GM19438 (cell line): ENCODE results near the gene STK10.
"Not testable (repeated sequence)": the region's sequence is repeated elsewhere in the genome, so short reads cannot be mapped to it uniquely, and the experiment has no call there.

Experiments
- ATAC-seq: cut with Tn5 transposase; IDR thresholded peaks from one replicate; pipeline ENCODE4 v1.9.1; 2021; ENCODE audit warnings: low read depth; ENCODE audit not compliant: unreplicated experiment

The STK10 gene

DNA sequence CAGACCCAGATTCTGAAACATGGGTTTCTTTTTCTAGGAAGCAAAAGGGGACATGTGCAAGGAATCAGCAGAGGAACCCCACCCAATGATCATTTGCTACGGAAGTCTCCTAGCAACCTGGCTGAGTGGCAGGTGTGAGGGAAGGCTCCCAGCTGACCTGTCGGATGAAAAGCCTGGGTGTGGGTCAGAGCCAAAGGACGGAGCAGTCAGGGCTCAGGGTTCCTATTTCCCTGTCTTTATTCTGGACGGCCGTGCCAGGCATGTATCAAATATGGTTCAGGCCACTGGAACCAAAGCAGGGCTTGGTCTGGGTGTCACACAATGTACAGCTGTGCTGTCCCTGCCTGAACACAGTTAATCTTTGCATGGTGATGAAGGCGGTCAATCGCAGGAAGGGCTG is 20.1 kb downstream of the STK10 start:
- ATAC-seq = no peak

DNA sequence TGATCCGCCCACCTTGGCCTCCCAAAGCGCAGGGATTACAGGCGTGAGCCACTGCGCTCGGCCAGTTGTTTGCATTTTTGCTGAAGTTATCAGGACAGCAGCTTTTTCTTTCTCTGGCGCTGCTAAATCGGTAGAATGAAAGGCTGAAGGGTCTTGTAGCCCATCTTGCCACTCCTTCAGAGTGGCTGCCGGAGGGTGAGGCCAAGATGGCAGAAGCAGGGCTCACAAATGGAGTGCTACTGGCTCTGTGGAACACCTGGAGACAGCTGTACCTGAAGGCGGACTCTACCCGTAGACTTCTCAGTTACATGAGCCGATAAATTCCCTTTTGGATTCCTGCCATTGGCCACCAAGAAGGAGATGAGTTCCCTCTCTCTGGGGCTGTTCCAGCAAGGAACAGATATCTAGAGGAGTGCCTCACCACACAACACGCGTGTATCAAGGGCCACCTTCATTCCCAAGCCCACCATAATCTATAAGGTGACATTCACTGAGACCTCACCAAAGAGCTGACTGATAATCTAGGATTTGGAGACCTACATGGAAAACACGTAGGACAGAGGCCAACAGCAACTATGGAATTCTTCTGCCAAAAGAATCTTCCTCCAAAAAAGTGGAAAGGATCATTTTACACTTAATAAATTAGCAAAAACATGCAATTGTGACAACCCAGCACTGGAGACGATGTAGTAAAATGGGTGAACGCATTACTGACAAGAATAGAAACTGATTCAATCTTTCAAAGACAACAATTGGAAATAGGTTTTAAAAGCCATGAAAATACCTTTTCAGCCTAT is 21.8 kb downstream of the STK10 start:
- no peak for ATAC-seq

DNA sequence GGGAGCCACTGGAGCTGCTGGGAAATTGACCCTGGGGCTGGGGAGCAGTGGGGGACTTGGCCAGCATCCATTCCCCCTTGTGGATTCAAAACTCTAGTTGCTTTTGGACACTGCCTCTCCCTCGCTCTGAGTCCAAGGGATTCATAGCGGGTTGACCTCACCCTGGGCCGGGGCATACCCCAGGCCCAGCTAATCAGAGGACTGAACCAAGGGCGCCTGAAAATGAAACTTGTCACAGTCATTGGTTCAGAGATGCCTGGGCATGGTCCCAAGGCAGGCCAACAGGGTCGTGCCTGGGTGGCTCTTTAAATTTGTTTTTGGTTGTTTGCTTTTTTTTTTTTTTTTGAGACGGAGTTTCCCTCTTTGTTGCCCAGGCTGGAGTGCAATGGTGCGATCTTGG is 22.6 kb downstream of the STK10 start:
- no peak for ATAC-seq

DNA sequence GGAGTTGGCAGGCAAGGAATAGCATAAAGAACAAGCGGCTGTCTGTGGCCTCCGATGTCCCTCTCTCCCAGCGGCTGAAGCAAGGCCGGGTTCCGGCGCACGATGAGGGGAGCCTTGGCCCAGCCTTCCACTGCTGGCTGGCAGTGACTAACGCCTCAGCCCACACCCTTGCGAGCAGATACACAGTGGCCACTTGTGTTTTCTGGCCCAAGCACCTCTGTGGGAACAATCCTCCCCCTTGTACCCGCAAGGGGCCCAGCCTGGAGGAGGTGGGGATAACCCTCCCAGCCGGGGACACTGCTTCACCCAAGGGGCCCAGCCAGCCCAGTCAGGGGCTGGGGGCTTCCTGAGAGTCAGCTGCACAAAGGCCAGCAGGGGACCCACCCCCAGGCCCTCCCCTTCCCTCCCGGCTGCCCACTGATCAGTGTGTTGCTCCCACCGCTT is 23.2 kb downstream of the STK10 start:
- ATAC-seq = no peak

DNA sequence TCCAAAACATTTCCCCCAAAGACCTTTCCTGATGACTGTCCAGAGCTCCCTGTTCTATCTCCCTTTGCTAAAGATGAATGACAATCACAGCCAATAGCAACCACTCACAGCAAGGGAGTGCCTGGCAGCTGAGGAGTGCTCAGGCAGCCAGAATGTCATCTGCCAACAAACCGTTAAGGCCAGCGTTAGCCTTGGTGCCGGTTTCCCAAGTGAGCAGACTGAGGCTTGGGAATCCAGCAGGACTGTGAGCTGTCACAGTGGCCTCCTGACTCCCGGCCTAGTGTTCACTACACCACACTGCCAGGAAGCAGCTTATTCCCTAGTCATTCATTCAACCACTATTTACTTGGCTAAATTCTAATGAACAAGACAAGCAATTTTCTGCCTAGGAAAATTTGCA is 24.7 kb downstream of the STK10 start:
- ATAC-seq = no peak

DNA sequence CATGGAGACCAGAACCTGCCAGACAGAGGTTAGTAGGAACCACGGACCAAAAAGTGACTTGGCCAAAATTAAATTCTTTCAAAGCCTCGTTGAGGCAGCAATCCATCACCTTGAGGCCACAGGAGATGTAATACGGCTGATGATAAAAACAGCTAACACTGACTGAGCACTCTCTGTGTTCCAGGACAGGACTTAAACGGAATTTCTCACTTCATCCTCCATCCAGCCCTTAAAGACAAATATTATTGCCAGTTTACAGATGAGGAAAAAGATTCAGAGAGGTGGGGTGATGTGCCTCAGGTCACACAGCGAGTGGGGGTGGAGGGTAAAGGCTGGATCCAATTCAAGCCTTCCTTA is 25.1 kb downstream of the STK10 start:
- ATAC-seq = no peak

DNA sequence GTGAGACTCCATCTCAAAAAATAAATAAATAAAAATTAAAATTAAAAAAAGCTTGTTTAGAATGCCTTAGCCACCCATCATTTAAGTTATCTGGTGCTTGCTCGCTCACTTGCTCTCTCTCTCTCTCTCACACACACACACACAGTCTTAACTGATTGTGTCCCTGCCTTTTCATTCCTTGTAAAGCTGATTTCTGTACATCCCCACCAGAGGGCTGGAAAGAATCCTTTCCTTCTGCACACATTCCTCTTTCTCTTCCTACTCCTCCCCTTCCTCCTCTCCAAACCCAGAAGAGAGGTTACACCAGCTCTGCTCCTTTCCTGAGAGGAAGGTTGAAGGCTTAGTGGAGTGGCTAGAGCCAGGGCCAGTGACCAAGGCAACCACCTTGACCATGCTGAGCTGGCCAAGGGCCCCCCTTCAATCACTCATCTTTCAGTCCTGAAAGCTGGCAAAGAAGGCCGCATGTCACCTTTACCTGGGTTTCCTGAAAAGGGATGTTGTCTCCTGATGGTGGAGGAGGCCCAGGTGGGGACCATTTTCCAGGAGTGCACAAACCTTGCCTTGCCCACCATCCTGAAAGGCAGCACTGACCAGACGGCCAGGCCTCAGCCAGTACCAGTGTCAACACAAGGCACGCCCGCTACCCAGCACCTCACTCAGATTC is 25.6 kb downstream of the STK10 start:
- ATAC-seq = no peak

DNA sequence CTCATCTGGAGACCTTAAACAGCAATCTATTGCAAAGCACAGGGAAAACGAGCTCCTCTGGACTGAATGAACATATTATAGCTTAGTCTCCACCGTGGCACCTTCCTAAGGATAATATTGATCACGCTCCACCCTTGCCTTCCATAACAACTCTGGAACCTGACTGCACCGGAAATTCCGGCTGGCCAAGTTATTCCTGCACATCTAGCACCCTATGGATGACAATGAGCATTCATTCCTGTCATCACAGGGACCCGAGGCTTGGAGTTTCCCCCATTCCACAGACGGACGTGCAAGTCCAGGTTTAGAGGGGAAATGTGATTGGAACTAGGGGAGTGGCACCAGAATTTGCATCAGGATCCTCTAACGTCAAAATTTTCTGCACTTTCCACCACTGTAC is 27.5 kb downstream of the STK10 start:
- no peak for ATAC-seq

DNA sequence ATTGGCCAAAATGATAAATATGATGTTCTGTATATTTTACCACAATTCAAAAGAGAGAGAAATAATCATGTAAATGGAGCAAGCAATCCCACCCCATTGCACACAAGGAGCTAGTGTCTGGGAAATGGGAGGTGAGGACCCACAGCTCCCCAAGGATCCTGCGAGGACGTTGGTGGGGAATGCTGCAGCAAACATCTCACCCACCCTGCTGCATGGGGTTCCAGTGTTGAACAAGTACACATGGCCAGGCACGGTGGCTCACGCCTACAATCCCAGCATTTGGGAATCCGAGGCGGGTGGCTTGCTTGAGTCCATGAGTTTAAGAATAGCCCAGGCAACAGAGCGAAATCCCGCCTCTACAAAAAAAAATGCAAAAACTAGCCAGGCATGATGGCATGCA is 29.0 kb downstream of the STK10 start:
- ATAC-seq = no peak

DNA sequence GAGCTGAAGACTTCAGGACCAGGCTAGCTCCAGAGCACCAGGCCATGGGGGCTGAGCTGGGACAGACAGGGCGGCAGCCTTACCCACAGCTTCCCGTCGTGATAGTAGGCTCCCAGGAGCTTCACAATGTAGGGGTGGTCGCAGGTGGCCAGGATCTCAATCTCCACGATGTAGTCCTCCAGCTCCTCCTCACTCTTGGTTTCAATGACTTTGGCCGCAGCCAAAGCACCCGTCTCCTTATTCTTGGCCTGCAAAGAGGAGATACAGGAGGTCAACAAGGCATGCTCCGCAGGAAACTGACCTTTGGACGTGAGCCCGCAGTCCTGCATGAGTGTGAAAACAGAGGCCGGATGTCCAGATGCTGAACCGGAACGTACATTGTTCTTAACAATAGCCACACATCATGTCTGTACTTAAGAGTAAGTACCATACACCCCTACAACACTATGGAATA is 31.5 kb downstream of the STK10 start:
- ATAC-seq = no peak

DNA sequence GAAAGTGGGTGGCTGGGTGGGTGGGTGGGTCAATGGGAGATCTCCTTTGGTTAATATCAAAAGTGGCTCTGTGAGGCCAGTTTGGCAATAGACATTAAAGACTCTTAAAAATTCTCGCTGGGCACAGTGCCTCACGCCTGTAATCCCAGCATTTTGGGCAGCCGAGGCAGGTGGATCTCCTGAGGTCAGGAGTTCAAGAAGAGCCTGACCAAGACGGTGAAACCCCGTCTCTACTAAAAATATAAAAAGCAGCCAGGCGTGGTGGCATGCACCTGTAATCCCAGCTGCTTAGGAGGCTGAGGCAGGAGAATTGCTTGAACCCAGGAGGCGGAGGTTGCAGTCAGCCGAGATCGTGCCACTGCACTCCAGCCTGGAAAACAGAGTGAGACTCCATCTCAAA is 32.9 kb downstream of the STK10 start:
- not testable (repeated sequence) for ATAC-seq

DNA sequence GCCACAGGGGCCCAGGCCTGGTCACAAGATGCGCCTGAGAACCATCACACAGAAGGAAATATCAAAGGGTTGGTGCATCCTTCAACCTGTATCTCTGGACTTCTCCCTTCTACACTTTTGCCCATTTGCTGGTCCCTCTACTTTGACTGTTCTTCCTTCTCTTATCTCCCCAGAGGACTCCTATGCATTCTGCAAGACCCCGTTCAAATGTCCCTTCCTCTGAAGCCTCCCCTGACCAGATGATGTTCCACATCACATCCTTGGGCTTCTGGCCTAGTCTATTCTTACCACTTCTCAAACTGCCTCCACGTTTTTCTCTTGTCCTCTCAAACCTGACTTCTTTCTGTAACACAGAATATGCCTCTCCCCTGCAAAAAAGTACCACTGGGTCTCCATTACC is 34.3 kb downstream of the STK10 start:
- no peak for ATAC-seq

DNA sequence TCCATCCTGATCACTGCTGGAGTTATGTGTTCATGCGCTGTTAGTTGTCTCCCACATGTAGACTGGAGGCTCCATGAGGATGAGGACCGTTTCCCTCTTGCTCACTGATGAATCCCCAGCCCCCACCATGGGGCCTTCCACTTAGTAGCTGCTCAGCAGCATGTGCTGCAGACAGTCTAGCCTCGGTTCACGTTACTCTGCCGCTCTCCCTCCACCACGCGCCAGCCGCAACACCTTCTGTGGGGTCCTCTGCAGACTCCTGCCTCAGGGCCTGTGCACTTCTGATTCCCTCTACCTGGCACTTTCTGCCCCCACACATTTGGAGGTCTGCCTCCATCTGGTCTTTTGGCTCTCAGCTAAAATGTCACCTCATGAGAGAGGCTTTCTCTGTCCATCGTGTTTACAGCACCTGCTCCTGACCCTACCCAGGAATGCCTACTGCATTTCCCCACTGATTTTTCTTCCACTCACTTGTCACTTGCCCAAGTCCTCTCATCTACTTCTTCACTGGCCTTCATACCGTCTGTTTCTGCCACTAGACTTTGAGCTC is 36.3 kb downstream of the STK10 start:
- no peak for ATAC-seq

DNA sequence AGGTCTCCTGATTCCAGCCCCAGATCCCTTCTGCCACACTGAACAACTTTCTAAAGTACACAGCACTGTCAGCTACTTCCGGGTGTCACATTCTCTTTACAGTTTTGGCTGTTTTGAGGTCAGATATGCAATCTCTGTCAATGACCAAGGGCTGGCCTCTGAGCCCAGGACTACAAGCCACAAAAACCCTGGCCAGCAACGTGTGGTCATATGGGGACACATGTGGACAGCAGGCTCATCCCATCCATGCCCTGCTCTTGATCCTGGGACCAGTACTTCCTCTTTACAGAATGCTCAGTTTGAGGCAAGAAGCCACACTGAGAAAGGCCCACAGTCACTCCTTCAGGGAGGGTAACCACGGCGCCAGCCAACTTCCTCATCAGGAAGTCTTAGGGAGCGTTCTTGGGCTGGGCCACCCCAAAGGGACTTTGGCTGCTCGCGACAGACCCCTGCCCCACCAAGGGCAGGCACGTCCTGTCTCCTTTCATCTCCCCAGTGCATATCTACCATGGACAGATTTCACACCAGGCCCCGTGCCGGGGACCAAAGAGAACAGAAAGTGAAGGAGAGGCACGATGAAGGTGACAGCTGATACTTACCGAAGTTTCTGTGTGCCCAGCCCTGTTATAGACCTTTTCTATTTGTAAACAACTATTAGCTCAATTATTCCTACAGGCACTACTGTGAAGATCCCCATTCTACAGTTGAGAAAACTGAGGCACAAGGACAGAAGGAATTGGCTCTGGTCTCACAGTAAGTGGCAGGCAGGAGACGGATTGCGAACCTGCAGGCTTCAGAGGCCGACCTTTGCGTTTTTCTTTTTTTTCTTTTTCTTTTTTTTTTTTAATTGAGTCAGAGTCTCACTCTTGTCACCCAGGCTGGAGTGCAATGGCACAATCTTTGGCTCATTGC is 37.3 kb downstream of the STK10 start:
- peak; percentile 64 for ATAC-seq

DNA sequence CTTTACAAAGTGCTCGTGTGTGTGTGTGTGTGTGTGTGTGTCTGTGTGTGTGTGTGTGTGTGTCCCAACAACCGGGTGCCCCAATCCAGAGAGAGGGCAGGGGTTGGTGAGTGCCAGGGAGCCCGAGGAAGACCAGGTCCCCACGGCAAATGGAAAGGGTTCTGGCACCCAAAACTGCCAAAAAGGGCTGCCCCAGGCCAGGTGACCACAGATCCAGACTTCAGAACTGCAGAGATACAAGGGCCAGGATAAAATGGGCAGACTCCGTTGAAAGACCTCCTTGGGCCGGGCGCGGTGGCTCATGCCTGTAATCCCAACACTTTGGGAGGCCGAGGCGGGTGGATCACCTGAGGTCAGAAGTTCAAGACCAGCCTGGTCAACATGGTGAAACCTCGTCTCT is 38.5 kb downstream of the STK10 start:
- ATAC-seq = not testable (repeated sequence)

DNA sequence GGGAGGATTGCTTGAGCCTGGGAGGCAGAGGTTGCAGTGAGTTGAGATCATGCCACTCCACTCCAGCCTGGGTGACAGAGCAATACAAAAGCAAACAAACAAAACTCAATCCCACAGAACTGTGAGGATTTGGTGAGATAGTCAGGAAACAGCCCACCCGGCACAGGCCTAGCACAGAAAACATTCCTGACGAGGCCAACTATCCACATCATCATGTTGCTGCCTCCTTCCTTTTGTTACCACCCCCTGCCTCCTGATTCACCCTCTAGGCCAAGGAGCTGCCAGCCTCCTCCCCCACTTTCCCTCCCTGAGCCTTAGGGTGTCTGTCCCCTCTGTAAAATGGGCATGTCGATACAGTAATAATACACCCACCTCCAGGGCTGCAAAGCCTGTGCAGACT is 39.0 kb downstream of the STK10 start:
- no peak for ATAC-seq

DNA sequence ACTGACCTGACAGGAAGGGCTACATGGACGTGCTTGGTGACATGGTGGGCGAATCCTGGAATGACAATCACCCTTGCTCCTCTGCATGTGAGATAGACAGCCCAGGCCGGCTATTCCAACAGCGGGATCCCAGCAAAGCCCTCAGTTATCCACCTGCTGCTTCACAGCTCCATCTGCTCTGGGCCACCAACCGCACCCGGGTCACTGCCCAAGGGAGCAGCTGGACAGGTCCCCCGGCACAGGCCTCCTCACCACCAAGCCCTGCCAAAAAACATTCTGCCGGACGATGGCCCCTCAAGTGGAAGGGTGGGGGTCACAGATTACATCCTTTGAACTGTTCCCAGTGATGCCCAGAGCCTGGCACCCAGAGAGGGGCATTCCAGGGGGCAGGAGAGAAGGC is 39.6 kb downstream of the STK10 start:
- ATAC-seq = no peak

DNA sequence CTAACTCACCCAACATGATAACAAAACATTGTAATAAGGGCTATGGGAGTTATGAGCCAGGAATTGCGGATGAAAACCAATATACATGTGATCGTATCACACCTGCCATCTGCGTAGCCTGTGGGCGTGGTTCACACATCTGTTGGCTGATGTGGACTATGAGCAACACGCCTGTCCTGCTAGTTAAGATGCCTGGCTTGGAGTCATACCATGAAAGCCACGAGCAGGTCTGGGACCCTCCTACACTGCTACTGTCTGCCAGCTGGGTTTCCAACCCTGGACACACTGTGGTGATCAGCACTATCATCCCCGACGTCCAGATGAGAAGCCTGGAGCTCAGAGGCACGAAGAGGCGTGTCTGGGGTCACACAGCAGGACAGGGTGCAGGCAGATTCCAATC is 40.2 kb downstream of the STK10 start:
- ATAC-seq = no peak

DNA sequence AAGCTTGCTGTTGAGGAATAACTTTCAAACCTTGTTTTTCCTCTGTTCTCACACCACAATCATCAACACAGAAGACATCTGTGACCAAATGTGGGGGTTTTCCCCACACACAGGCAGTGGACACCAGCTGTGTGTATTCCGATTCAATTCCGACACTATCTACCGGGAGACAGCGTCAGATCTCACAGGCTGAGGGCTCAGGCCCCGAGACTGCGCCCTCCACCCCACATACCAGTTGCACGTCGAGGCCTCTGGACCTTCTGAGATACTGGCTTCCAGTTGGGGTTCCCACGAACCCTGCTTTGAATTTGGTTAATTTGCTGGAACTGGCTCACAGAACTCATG is 41.3 kb downstream of the STK10 start:
- no peak for ATAC-seq

DNA sequence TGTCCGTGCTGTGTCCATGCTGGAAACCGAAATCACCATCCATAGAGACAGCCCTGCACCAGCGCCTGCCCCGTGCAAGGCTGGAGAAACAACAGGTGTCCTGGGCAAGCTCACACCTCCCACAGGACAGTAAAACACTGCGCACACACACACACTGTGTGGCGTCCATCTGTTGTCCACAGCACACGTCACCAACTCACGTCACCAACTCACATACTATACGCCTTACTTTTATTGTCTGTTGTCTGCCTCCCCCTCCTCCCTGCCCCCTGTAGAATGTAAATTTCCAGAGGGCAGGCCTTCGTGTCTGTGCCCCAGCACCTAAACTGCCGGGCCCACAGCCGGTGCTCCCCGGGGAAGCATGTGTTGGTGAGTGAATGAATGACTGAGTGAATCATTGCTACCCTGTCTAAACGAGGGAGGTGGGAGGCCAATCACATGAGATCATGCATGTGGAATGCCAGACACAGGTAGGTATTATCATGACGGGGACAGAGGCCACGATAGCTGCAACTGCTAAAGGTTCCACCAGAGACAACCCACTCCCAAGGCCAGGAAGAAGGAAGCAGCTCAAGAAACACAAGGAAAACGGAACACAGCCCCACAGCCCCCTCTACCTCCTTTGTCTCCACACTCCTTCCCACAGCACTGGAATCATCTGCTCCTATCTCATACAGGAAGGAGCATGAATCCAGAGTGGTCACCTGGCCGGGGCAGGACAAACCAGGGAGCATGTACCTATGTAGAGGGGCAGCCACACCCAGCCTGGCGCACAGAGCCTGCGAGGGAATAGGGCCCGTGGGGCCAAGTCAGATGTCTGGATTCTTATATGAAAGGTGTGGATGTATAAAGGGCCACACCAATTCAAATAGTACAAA is 41.9 kb downstream of the STK10 start:
- no peak for ATAC-seq
